HG03060 (cell line): Measurements from ENCODE around the gene SNX20.

Experiments used
- ATAC-seq: cut with Tn5 transposase; IDR thresholded peaks from one replicate; pipeline ENCODE4 v1.9.1; 2021; ENCODE audit warnings: low read depth, moderate number of reproducible peaks; ENCODE audit not compliant: unreplicated experiment

SNX20 gene

DNA sequence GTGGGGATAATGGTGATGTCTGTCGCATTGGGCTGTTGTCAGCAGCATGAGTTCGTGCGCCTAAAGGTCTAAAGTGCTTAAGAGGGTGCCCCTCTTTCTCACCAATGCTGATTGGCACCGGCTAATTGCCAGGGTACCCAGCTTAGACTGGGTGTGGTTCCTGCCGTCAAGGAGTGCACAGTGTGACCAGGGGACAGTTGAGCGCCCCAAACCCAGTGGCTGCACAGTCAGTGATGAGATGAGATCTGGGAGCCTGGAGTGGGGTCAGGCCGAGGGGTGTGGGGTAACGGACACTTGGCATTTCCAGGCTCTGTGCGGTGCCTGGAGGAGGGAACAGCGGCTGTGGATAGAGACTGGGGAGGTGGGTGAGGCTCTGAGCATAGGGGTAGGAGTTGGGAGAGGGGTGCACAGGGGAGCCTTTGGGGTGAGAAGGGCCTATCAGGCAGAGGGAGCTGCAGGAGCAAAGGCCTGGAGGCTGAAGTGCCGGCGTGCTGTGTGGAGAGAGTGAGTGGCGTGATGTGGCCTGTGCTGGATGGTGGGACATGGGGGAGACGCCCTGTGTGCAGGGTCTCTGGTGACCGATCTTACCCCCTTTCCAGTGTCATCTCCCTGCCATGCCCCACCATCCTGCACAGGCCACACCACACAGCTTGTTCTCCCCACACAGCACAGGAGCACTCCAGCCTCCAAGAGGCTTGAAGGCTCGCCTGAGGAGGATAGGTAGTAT is 58.3 kb downstream of the SNX20 start:
- ATAC-seq: no peak

DNA sequence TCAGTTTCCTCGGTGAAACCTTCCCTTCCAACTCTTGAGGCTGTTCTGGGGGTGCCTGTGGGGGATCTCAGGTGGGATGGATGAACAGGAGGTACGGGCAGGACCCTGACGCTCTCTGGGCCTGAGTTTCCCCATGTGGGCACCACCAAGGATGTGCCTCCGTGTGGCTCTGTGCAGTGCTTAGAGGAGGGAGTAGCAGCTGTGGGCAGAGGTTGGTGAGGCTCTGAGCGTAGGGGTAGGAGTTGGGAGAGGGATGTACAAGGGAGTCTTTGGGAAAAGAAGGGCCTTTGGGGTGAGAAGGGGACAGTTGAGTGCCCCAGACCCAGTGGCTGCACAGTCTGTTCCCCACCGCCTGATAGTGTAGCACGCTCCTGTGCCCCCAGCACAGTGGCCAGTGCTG is 59.1 kb downstream of the SNX20 start:
- ATAC-seq: no peak
